OCI-LY3 (cell line): ENCODE results near the gene HEATR3.

ENCODE experiments used
- H2AFZ ChIP-seq: fragments of 200-600, 300-600 bp; shearing (Covaris generic); 2 replicates; pipeline ENCODE4 v1.6.0; 2014; ENCODE audit warnings: antibody characterized with exemption, low read depth, low read length
- H3K27ac ChIP-seq: fragments of 200-600, 300-600 bp; sonication (generic); 2 replicates; pipeline ENCODE4 v1.5.1; 2014; ENCODE audit warnings: mild to moderate bottlenecking, low read length, moderate library complexity, mixed read lengths
- H3K27me3 ChIP-seq: fragments of 200-600, 300-600 bp; sonication (generic); 2 replicates; pipeline ENCODE4 v1.6.1; 2014; ENCODE audit warnings: low read depth, low read length, mixed read lengths
- H3K36me3 ChIP-seq: fragments of 200-600, 300-600 bp; sonication (generic); replicated peaks from 2 replicates; pipeline ENCODE3; 2014; ENCODE audit warnings: low read depth, low read length, mixed read lengths
- H3K4me1 ChIP-seq: fragments of 300-600, 200-600 bp; sonication (generic); 2 replicates; pipeline ENCODE4 v1.6.1; 2014; ENCODE audit warnings: low read length, mixed read lengths
- H3K4me2 ChIP-seq: fragments of 200-600, 300-600 bp; sonication (generic); 2 replicates; pipeline ENCODE4 v1.6.1; 2014; ENCODE audit warnings: low read length, mixed read lengths
- H3K4me3 ChIP-seq: fragments of 300-600, 200-600 bp; sonication (generic); 2 replicates; pipeline ENCODE4 v1.5.1; 2014; ENCODE audit warnings: antibody characterized with exemption, mild to moderate bottlenecking, low read length, moderate library complexity
- H3K79me2 ChIP-seq: fragments of 300-600, 200-600 bp; shearing (Covaris generic); 2 replicates; pipeline ENCODE4 v1.6.1; 2014; ENCODE audit warnings: mild to moderate bottlenecking, low read length, mixed read lengths
- H3K9ac ChIP-seq: fragments of 300-600, 200-600 bp; shearing (Covaris generic); 2 replicates; pipeline ENCODE4 v1.6.0; 2014; ENCODE audit warnings: mild to moderate bottlenecking, low read length, moderate library complexity
- H3K9me3 ChIP-seq: fragments of 200-600, 300-600 bp; shearing (Covaris generic); 2 replicates; pipeline ENCODE4 v1.6.1; 2014; ENCODE audit warnings: low read length, mixed read lengths; ENCODE audit not compliant: insufficient read depth
- H4K20me1 ChIP-seq: fragments of 200-600, 300-600 bp; sonication (generic); 2 replicates; pipeline ENCODE4 v1.6.1; 2016; ENCODE audit warnings: low read length, mixed read lengths; ENCODE audit not compliant: insufficient read depth
- EZH2phosphoT487 ChIP-seq: fragments of 200-600 bp; shearing (Covaris generic); IDR thresholded peaks from 2 replicates; pipeline ENCODE4 v1.6.1; 2018; ENCODE audit warnings: antibody characterized with exemption, mixed run types, low read depth
- TF ChIP-seq, protein P1 (sequence below): fragments of 200-600, 300-600 bp; sonication (generic); IDR thresholded peaks from 2 replicates; pipeline ENCODE4 v1.5.1; 2014; ENCODE audit warnings: antibody characterized with exemption, low read length, low read depth

The HEATR3 gene

DNA sequence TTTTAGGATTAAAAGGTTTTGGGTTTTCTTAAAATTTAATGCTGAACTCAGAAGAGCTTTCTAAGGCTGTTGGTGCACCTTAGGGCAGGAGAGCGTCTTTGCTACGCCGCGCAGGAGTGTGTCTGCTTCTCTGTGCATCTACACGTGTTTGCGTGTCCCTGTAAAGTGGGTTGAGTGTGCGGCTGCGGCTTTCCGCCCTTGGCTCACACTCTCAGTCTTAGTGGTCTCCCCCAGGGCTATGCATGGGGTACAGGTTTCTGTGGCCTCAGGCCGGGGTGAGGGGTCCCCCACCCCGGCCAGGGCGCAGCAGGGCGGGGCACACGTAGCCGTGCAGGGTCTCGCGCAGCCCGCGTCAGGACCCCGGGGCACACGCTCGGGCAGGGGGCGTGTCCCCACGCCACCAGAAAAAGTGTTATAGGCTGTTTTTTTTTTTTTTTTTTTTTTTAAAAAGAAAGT lies 86.6 kb downstream of the HEATR3 start:
- Histone ChIP-seq H3K4me3 (peak overlapping the region; percentile 89), H4K20me1 (peaks cover 28% of the 10 kb centered on the region), H3K4me2 (peak overlapping the region; percentile 78), H3K27ac (peak overlapping the region; percentile 78), H3K9me3 (no peaks in the 10 kb centered on the region), H3K27me3 (no peaks in the 10 kb centered on the region), H3K36me3 (peaks cover 5% of the 10 kb centered on the region), H3K4me1 (peaks cover 23% of the 10 kb centered on the region), H2AFZ (peak overlapping the region; percentile 92), H3K9ac (peak overlapping the region; percentile 83), H3K79me2 (peaks cover 40% of the 10 kb centered on the region)
- TF ChIP-seq, protein P1, sequence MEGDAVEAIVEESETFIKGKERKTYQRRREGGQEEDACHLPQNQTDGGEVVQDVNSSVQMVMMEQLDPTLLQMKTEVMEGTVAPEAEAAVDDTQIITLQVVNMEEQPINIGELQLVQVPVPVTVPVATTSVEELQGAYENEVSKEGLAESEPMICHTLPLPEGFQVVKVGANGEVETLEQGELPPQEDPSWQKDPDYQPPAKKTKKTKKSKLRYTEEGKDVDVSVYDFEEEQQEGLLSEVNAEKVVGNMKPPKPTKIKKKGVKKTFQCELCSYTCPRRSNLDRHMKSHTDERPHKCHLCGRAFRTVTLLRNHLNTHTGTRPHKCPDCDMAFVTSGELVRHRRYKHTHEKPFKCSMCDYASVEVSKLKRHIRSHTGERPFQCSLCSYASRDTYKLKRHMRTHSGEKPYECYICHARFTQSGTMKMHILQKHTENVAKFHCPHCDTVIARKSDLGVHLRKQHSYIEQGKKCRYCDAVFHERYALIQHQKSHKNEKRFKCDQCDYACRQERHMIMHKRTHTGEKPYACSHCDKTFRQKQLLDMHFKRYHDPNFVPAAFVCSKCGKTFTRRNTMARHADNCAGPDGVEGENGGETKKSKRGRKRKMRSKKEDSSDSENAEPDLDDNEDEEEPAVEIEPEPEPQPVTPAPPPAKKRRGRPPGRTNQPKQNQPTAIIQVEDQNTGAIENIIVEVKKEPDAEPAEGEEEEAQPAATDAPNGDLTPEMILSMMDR: no peak
- no peak for TF ChIP-seq EZH2phosphoT487

DNA sequence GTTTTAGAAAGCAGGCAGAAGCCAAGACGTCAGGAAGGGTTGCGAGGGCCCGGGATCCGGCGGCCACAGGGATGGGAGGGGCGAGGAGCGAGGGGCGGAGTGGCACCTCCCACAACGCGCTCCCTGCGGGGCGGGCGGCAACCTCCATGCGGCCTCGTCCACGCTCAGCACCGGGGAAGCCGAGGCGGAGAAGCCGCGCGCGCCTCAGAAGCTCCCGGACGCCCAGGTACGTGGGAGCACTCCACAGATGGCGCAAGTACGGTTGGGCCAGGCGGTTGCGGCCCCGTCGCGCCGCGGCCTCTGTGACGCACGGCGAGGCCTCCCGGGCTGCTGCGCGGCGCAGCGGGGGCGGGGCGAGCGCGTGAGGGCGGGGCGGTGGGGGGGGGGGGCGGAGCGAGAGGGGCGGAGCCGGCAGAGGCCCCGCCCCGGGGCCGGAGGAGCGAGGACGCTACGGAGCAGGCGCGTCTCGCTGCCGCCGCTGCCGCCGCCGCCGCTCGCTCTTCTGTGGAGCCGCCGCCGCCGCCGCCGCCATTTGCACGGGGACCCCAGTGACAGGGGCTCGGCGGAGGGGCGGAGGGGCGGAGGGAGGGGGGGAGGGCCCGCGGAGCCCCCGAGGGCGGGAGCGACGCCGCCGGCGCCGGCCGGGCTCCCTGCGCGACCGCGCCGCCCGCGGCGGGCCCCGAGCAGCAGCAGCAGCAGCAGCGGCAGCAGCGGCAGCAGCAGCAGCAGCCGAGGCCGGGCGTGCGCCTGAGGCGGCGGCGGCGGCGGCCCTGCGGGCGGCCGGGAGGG lies 87.2 kb downstream of the HEATR3 start, which contains the start of gene TENT4B:
Gene TENT4B (plus strand): TSS at position 500 of the 789 bp plus-strand sequence. CDS start 316 bp downstream, outside the sequence.
- H3K27ac ChIP-seq: peak within 1 kb of the TSS; percentile 78
- peak within 1 kb of the TSS; percentile 89 for H3K9ac ChIP-seq
- peaks cover 47% of the 10 kb centered on the region for H3K79me2 ChIP-seq
- TF ChIP-seq EZH2phosphoT487: no peak
- TF ChIP-seq, protein P1: no peak
- peaks cover 23% of the 10 kb centered on the region for H3K4me1 ChIP-seq
- no peaks in the 10 kb centered on the region for H3K27me3 ChIP-seq
- peak within 1 kb of the TSS; percentile 100 for H3K4me3 ChIP-seq
- H4K20me1 ChIP-seq: peaks cover 28% of the 10 kb centered on the region
- H3K4me2 ChIP-seq: peak within 1 kb of the TSS; percentile 95
- no peaks in the 10 kb centered on the region for H3K9me3 ChIP-seq
- peak within 1 kb of the TSS; percentile 92 for H2AFZ ChIP-seq
- H3K36me3 ChIP-seq: peaks cover 5% of the 10 kb centered on the region

DNA sequence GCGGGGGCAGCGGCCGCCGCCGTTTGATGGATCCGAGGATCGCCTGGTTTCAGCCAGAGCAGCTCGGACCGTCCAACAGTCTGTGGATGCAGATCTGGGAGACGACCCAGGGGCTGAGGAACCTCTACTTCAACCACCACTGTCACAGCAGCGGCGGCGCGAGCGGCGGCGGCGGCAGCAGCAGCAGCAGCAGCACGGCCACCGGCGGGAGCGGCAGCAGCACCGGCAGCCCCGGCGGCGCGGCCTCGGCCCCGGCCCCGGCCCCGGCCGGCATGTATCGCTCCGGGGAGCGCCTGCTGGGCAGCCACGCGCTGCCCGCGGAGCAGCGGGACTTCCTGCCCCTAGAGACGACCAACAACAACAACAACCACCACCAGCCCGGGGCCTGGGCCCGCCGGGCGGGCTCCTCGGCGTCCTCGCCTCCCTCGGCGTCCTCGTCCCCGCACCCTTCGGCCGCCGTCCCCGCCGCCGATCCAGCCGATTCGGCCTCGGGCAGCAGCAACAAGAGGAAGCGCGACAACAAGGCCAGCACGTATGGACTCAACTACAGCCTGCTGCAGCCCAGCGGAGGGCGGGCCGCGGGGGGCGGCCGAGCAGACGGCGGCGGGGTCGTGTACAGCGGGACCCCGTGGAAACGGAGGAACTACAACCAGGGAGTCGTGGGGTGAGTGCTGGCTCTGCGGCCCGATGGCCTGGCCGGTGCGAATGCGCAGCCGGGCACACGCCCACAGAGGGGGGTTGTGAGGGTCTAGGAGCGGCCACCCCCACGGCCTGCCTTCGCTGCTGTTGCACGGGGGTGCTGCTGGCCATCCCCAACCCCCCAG lies 88.0 kb downstream of the HEATR3 start:
- Histone ChIP-seq H3K27ac (peak overlapping the region; percentile 26; the same call in 1 of the 2 replicates), H3K9ac (peak overlapping the region; percentile 89), H3K4me2 (peak overlapping the region; percentile 95), H3K36me3 (peaks cover 5% of the 10 kb centered on the region), H3K9me3 (no peaks in the 10 kb centered on the region), H3K79me2 (peaks cover 55% of the 10 kb centered on the region), H3K27me3 (no peaks in the 10 kb centered on the region), H4K20me1 (peaks cover 34% of the 10 kb centered on the region), H3K4me3 (peak overlapping the region; percentile 100), H2AFZ (no peak overlapping the region; the same call in 1 of the 2 replicates), H3K4me1 (peaks cover 23% of the 10 kb centered on the region)
- TF ChIP-seq EZH2phosphoT487: no peak

DNA sequence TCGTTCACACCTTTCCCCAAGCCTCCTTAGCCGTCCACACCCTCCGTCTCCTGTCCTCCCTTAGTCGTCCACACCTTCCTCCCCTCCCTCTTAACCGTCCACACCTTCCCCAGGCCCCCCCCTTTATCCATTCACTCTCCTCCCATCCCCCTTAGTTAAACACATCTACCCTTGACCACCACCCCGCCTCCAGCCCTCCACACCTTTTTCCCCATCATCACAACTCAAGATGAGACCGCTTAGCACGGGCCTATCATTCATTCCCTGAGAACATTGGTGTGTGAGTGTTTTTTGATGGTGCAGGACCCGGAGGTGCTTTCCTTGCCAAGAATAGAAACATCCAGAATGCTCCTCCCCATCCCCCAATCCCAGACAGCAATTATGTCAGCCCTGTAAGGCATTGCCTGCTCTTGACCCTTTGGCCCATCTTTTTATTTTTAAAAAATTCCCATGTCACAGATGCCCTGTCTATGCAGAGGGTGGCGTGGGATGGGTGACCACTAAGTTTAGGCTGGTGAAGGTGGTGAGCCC lies 88.7 kb downstream of the HEATR3 start:
- Histone ChIP-seq H3K27ac (no peak overlapping the region), H4K20me1 (peaks cover 36% of the 10 kb centered on the region), H3K4me2 (peak overlapping the region; percentile 95), H3K4me3 (peak overlapping the region; percentile 100), H3K36me3 (peaks cover 5% of the 10 kb centered on the region), H3K4me1 (peaks cover 23% of the 10 kb centered on the region), H2AFZ (no peak overlapping the region), H3K27me3 (no peaks in the 10 kb centered on the region), H3K9me3 (no peaks in the 10 kb centered on the region), H3K79me2 (peaks cover 61% of the 10 kb centered on the region), H3K9ac (peak overlapping the region; percentile 89)
- TF ChIP-seq EZH2phosphoT487: no peak
- TF ChIP-seq, protein P1: no peak
